T-helper 2 cell treated with Interferon-gamma antibody and Interleukin-4, amounts not matched to agents 5 μg/mL and 100 μg/mL, for 36 hours (primary cell): ENCODE measurements around the gene GNB1L.
"Not testable (repeated sequence)": the region's sequence is repeated elsewhere in the genome, so short reads cannot be mapped to it uniquely, and the experiment has no call there.

Source experiments
- DNase-seq: peaks from one replicate; pipeline ENCODE4 v3.0.0; 2021; ENCODE audit warnings: low spot score
- H3K27ac Mint-ChIP-seq: one replicate; pipeline ENCODE4 v1.8.0; 2021; ENCODE audit warnings: mild to moderate bottlenecking, mixed read lengths
- H3K27me3 Mint-ChIP-seq: one replicate; pipeline ENCODE4 v1.8.0; 2021; ENCODE audit warnings: low read depth, mixed read lengths
- H3K36me3 Mint-ChIP-seq: one replicate; pipeline ENCODE4 v1.8.0; 2021; ENCODE audit warnings: low read depth, mixed read lengths
- H3K4me1 Mint-ChIP-seq: one replicate; pipeline ENCODE4 v1.8.0; 2021; ENCODE audit warnings: low read depth, mixed read lengths
- H3K4me3 Mint-ChIP-seq: one replicate; pipeline ENCODE4 v1.8.0; 2022; ENCODE audit warnings: mild to moderate bottlenecking, moderate library complexity, mixed read lengths
- H3K9me3 Mint-ChIP-seq: one replicate; pipeline ENCODE4 v1.8.0; 2021; ENCODE audit warnings: mixed read lengths

Gene GNB1L

DNA sequence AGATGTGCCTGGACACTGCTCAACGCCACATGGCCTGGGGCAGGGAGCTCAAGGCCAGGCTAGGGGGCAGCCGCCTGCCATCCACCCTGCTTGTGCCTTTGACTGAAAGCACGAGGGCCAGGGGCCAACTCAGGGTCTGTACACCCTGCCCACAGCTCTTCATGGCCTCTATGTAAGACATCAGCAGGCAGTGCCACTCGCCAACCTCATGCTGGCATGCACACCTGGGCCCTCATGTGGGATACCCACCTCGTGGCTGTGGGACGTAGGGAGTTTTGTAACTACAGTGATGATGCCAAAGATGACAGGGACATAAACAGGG lies 68.4 kb downstream of the GNB1L start:
- Mint-ChIP-seq H3K4me3 (no peak overlapping the region), H3K36me3 (peaks cover 1% of the 10 kb centered on the region), H3K9me3 (no peaks in the 10 kb centered on the region), H3K27ac (no peak overlapping the region), H3K4me1 (no peaks in the 10 kb centered on the region), H3K27me3 (peaks cover 3% of the 10 kb centered on the region)
- DNase-seq: no peak

DNA sequence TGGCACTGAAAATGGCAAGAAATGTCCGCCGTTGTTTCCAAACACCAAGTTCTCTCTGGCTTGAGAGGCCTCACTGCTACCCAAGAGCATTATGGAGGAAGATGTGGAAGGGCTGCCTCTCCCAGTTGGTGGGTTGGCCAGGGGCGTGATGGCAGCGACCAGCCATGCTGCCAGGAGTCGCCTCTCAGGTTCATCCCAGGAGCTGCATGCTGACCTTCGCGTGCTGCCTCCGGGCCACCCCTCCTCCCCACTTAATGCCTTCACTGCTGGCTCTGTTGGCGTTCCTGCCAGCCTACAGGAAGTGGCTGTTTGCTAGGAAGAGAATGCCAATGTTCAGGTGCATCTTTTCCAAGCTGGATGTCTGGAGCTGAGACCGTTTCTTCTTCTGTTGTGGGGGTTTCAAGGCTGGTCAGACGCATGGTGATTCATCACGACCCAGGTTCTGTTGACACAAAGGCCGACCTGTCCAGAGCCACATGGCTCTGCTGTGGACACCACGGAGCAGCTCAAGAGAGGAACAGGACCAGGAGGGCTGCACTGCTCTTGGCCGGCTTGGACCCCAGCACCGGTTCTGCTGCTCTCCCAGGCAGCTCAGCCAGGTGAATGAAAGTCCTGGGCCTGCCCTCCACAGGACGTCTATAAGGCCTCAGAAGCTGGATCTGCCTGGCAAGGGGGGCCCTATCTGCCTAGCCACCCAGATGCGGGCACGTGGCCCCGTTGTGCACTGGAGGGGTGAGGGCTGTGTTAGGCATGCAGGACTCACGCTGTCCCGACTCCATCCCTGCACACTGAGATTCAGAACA lies 69.0 kb downstream of the GNB1L start:
- H3K4me1 Mint-ChIP-seq: no peaks in the 10 kb centered on the region
- peaks cover 4% of the 10 kb centered on the region for H3K27me3 Mint-ChIP-seq
- DNase-seq: no peak
- no peaks in the 10 kb centered on the region for H3K9me3 Mint-ChIP-seq
- no peak overlapping the region for H3K4me3 Mint-ChIP-seq
- H3K36me3 Mint-ChIP-seq: no peaks in the 10 kb centered on the region
- H3K27ac Mint-ChIP-seq: no peak overlapping the region

DNA sequence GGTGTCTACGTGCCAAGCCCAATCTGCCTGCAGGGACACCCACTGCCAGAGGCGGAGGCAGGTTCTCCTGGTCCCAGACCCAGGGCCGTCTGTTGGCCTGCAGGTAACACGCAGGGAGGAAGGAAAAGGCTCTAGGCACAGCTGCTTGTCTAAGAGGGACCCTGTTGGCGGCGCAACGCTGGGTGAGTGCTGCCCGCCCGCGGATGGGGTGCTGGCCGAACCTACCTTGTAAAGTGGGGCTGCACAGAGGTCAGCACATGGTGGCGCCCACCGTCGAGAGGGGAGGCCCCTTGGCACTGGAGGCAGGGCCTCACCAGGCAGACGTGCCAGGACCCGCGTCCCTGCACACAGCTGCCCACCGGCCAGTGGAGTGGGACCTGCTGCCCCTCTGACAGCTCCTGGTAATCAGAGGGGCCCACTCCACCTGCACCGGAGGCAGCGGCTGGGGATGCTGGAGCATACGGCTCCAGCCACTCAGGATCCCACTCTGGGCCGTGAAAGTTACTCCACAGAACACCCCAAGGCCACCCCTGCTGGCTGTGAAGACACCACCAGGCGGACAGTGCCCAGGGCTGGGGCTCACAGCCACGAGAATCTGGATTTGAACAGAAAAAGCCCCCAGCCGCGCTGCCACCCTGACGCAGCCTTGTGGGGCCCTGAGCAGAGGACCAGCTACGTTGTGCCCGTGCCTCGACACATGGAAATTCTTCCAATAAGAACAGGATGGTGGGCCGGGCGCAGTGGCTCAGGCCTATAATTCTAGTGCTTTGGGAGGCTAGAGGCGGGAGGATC lies 70.1 kb downstream of the GNB1L start:
- peaks cover 3% of the 10 kb centered on the region for H3K4me1 Mint-ChIP-seq
- peaks cover 9% of the 10 kb centered on the region for H3K27me3 Mint-ChIP-seq
- DNase-seq: no peak
- H3K4me3 Mint-ChIP-seq: no peak overlapping the region
- no peak overlapping the region for H3K27ac Mint-ChIP-seq
- no peaks in the 10 kb centered on the region for H3K9me3 Mint-ChIP-seq
- H3K36me3 Mint-ChIP-seq: no peaks in the 10 kb centered on the region

DNA sequence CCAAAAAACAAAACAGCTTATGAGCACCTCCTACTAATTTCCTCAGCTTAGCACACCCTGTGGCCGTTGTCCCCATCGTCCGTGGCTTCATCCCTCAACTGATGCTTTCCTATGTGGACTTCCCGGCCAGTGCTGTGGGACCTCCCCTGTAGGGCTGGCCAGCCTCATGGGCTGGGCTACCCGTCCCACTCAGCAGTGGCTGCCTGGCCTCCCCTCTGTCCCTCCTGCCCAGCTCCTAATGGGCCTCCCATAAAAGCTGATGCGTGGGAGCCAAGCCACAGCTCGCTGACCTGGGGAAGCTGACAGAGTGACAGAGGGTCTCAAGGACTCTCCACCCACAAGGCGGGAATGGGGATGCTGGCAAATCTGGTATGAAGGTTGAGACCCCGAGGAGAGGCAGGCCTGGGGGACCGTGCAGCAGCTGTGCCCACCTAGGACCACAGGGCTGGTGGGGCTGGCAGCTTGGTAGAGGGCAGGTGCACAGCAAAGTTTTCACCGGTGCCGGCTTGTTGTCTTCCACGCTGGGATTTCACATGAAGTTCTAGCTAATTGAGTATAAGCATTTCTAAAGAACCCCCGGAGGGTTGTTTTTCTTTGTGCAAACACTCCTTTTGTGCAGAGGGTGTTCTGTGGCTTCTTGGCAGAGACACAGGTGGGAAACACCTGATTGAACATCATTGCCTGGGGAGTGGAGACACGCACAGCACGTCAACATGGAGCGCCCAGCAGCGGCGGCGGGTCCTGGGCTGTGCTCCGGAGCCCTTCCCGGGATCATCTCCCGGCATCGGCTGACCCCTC lies 70.9 kb downstream of the GNB1L start:
- Mint-ChIP-seq H3K27me3 (peaks cover 12% of the 10 kb centered on the region), H3K36me3 (no peaks in the 10 kb centered on the region), H3K27ac (no peak overlapping the region), H3K4me3 (no peak overlapping the region), H3K4me1 (peaks cover 3% of the 10 kb centered on the region), H3K9me3 (no peaks in the 10 kb centered on the region)
- DNase-seq: no peak

DNA sequence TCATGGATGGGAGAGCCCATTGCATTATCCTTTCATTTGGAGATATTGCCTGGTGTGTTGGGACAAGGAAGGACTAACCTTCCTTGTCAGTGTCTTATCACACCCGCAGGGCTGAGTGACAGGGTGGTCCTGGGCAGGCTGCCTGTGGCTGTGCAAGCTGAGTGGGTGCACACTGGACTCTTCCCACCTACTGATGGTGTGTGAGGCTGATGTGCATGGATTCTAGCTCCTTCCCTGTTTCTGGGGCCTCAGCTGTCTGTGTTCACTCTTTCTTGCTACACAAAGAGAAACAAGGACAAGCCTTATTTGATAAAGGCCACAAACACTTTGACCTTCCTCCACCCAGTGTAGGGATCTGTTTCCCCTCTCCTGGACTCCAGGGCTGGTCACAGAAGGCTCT lies 72.1 kb downstream of the GNB1L start:
- H3K9me3 Mint-ChIP-seq: no peaks in the 10 kb centered on the region
- H3K27ac Mint-ChIP-seq: no peak overlapping the region
- peaks cover 3% of the 10 kb centered on the region for H3K4me1 Mint-ChIP-seq
- peaks cover 14% of the 10 kb centered on the region for H3K27me3 Mint-ChIP-seq
- no peak overlapping the region for H3K4me3 Mint-ChIP-seq
- no peaks in the 10 kb centered on the region for H3K36me3 Mint-ChIP-seq
- DNase-seq: no peak

DNA sequence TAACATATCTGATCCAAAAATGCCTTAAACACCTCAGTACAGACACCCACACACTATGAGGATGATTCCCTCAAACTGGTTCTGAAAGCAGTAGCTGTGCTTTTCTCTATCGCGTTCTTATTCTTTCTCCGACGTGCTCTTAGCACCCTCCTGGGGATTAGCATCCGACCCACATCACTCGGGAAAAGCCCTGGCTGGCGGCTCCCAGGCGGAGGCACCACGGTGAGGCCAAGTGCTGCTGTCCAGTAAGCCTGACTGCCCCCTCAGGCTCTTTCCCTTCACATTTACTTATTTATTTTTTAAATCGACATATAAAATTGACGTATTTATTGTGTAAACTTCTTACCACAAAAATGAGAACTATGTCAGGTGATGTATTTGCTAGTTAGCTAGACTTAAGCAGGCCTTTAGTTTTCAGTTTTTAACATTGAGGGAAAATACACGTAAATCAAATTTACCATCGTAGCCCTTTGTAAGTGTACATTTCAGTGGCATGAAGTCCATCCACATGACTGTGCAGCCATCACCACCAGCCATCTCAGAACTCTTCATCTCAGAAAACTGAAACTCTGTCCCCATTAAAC lies 74.9 kb downstream of the GNB1L start:
- Mint-ChIP-seq H3K36me3 (no peaks in the 10 kb centered on the region), H3K4me3 (no peak overlapping the region), H3K4me1 (peaks cover 8% of the 10 kb centered on the region), H3K27ac (no peak overlapping the region), H3K27me3 (peaks cover 14% of the 10 kb centered on the region), H3K9me3 (no peaks in the 10 kb centered on the region)
- no peak for DNase-seq

DNA sequence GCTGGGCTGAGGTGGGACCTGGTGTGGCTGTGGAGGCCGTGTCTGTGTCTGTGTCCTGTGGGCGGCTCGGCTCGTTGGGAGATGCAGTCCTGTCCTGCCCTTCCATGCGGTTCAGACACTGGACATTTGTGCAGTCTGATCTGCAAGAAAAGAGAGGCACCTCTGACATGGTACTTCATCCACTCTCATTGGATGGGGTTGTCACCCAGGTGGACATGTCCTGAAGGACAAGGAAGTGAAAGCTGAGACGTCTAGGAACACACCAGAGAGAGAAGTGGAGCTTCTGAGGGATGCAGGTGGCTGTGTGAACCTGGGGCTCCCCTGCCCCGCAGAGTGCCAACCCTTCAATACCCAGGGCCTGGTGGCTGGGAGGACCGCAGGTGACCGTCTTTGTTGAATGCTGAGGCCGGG lies 75.7 kb downstream of the GNB1L start:
- Mint-ChIP-seq H3K36me3 (no peaks in the 10 kb centered on the region), H3K4me3 (no peak overlapping the region), H3K9me3 (no peaks in the 10 kb centered on the region), H3K27ac (no peak overlapping the region), H3K27me3 (peaks cover 20% of the 10 kb centered on the region), H3K4me1 (peaks cover 8% of the 10 kb centered on the region)
- no peak for DNase-seq

DNA sequence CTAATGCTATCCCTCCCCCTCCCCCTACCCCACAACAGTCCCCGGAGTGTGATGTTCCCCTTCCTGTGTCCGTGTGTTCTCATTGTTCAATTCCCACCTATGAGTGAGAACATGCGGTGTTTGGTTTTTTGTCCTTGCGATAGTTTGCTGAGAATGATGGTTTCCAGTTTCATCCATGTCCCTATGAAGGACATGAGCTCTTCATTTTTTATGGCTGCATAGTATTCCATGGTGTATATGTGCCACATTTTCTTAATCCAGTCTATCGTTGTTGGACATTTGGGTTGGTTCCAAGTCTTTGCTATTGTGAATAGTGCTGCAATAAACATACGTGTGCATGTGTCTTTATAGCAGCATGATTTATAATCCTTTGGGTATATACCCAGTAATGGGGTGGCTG lies 77.5 kb downstream of the GNB1L start:
- not testable (repeated sequence) for DNase-seq, H3K27ac Mint-ChIP-seq, H3K36me3 Mint-ChIP-seq, H3K9me3 Mint-ChIP-seq, H3K4me3 Mint-ChIP-seq, H3K4me1 Mint-ChIP-seq
- H3K27me3 Mint-ChIP-seq: peaks cover 29% of the 10 kb centered on the region

DNA sequence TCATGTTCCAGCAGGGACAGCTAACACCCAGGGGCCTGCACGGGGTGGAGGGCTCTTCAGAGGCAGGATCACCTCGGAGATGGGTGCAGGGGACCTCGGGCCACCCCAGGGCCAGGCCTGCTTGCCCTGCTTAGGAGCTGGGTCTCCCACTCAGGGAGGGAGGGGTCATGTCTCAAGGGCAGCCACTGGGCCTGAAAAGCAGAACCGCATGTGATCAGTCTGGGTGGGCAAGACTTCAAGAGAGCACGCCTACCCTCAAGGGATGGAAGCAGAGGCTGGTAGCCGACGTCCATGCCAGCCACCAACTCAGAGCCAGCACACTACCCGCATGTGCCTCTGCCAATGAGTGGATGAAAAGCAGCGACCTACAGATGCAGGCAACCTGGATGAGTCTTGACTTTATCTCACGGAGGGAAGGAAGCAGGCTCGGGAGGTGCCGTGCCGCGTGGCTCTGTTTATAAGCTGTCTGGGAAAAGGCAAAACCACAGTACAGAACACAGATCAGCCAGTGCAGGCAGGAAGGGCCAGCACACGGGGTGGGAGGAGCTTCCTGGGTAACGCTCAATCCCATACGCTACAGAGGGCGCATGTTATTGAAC lies 78.1 kb downstream of the GNB1L start:
- no peak for DNase-seq
- H3K27ac Mint-ChIP-seq: no peak overlapping the region

DNA sequence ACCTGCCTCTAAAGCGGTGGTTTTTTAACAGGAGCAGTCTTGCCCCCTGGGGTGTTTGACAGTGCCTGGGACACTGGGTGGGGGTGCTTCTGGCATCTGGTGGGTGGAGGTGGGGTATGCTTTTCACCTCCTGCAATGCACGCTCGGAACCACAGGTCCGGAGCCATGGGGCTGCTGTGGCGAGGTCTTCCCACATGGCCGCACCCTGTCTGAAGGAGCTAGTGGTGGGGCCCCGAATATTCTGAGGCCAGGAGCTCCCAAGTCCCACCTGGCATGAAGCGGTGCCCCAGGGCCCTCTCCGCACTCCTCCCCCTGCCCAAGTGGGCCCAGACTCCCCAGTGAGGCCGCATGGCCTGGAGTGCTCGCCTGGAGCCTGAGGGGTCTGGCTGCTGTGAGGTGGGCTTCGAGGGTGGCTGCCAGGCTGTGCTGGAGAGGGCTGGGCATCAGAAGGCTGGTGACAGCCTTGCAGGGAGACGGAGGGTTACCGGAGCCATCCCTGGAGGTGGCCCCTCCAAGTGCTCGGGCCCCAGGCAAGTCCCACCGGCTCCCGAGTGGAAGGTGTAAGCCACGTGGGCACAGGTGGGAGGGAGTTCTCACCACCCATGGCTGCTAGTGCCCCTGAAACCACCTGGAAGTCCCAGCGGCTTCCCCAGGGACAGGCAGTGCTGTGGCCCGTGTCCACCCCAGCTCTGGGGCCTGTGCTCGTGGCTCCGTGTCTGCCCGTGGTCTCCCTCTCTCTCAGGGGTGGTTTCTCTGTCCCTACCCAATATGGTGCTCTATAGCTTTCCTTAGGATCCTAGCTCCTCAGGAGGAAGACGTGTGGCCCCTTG lies 79.0 kb downstream of the GNB1L start:
- no peak for DNase-seq
- no peak overlapping the region for H3K27ac Mint-ChIP-seq
- H3K27me3 Mint-ChIP-seq: peaks cover 27% of the 10 kb centered on the region
- peaks cover 8% of the 10 kb centered on the region for H3K4me1 Mint-ChIP-seq
- no peak overlapping the region for H3K4me3 Mint-ChIP-seq
- H3K36me3 Mint-ChIP-seq: no peaks in the 10 kb centered on the region
- no peaks in the 10 kb centered on the region for H3K9me3 Mint-ChIP-seq

More for the DNA sequence above, 78.1 kb downstream of the GNB1L start:
- H3K4me1 Mint-ChIP-seq: peaks cover 8% of the 10 kb centered on the region
- no peaks in the 10 kb centered on the region for H3K36me3 Mint-ChIP-seq
- peaks cover 31% of the 10 kb centered on the region for H3K27me3 Mint-ChIP-seq
- H3K4me3 Mint-ChIP-seq: no peak overlapping the region
- no peaks in the 10 kb centered on the region for H3K9me3 Mint-ChIP-seq

DNA sequence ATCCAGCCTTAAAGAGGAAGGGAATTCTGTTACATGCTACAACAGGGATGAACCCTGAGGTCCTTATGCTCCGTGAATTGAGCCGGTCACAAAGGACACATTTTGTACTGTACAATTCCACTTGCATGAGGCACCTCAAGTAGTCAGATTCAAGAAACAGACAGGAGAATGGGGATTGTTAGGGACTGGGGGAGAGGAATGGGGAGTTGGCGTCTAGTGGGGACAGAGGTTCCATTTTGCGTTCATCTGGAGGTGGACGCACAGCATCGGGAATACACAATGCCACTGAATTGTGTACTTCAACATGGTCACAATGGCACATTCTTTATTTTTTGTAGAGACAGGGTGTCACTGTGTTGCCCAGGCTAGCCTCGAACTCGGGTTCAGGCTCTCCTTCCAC lies 80.0 kb downstream of the GNB1L start:
- Mint-ChIP-seq H3K36me3 (no peaks in the 10 kb centered on the region), H3K27ac (no peak overlapping the region), H3K4me1 (peaks cover 5% of the 10 kb centered on the region), H3K4me3 (no peak overlapping the region), H3K27me3 (peaks cover 29% of the 10 kb centered on the region), H3K9me3 (no peaks in the 10 kb centered on the region)
- no peak for DNase-seq

DNA sequence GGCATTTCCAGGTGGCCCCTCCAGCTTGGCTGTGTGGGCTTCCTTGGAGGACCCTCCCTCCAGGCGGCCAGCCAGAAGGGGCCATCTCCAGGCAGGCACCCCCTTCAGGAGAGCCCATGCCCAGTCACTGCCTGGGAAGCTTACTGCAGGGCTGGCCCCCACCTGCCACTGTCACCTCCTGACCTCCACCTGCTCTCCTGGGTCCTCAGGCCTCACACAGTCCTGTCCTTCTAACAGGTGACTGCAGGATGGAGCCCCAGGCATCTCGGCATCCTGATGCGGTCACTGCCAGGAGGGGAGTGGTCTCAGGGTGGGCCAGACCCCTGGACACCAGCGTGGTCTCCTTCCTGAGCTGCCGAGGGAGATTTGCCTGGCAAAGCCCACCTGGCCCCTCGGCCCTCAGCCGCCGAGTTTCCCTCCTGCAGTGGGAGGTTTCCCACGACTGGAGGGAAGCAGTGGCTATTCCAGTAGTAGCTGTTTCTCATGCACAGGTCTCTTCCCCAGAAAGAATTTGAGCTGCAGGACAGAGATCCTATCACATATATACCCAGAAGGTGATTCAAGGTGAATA lies 81.1 kb downstream of the GNB1L start:
- Mint-ChIP-seq H3K27me3 (peaks cover 33% of the 10 kb centered on the region), H3K4me3 (no peak overlapping the region), H3K36me3 (no peaks in the 10 kb centered on the region), H3K9me3 (no peaks in the 10 kb centered on the region), H3K4me1 (peaks cover 5% of the 10 kb centered on the region), H3K27ac (no peak overlapping the region)
- DNase-seq: no peak
